ENCODE measurements around the gene INPP1.
"Not testable (repeated sequence)": the region's sequence is repeated elsewhere in the genome, so short reads cannot be mapped to it uniquely, and the experiment has no call there.

Gene INPP1

GRCh38 chr2:190334479-190335224 is 8.7 kb upstream of the INPP1 start:
- no peak for DNase-seq

- no peak for DNase-seq
Measured at GRCh38 chr2:190335225-190335559, 8.2 kb upstream of the INPP1 start.

- DNase-seq = not testable (repeated sequence)
Measured at GRCh38 chr2:190335584-190335983, 7.8 kb upstream of the INPP1 start.

GRCh38 chr2:190336420-190336819 is 7.0 kb upstream of the INPP1 start:
- DNase-seq = no peak

GRCh38 chr2:190338453-190338852 is 4.9 kb upstream of the INPP1 start:
- no peak for DNase-seq

- DNase-seq = no peak
Measured at GRCh38 chr2:190339394-190339793, 4.0 kb upstream of the INPP1 start.

- DNase-seq = no peak
Measured at GRCh38 chr2:190340369-190340768, 3.0 kb upstream of the INPP1 start.

GRCh38 chr2:190342611-190343010 is 778 bp upstream of the INPP1 start:
- no peak for DNase-seq

- no peak for DNase-seq
Measured at GRCh38 chr2:190343089-190343535, 277 bp upstream of the INPP1 start.

- no peak for DNase-seq
Measured at GRCh38 chr2:190344276-190344827, 963 bp downstream of the INPP1 start.

GRCh38 chr2:190350371-190350770 is 7.0 kb downstream of the INPP1 start:
- no peak for DNase-seq

- DNase-seq = no peak
Measured at GRCh38 chr2:190351955-190352354, 8.6 kb downstream of the INPP1 start.

- DNase-seq = no peak
Measured at GRCh38 chr2:190352668-190353536, 9.5 kb downstream of the INPP1 start.

GRCh38 chr2:190353537-190353899 is 10.1 kb downstream of the INPP1 start:
- no peak for DNase-seq

GRCh38 chr2:190354003-190354690 is 10.8 kb downstream of the INPP1 start:
- no peak for DNase-seq

GRCh38 chr2:190355968-190356644 is 12.7 kb downstream of the INPP1 start:
- DNase-seq = no peak

GRCh38 chr2:190357600-190357999 is 14.2 kb downstream of the INPP1 start:
- DNase-seq = no peak

GRCh38 chr2:190358655-190359448 is 15.5 kb downstream of the INPP1 start:
- not testable (repeated sequence) for DNase-seq

- DNase-seq = no peak
Measured at GRCh38 chr2:190360561-190360960, 17.2 kb downstream of the INPP1 start.

- no peak for DNase-seq
Measured at GRCh38 chr2:190360965-190361364, 17.6 kb downstream of the INPP1 start.

- DNase-seq = no peak
Measured at GRCh38 chr2:190361572-190361971, 18.2 kb downstream of the INPP1 start.

- no peak for DNase-seq
Measured at GRCh38 chr2:190362894-190363293, 19.5 kb downstream of the INPP1 start.

Measured in activated gamma-delta T cell treated with Interleukin-2 at 50 U/mL for 16 hours (primary cell).